HG02885 (cell line): ENCODE data around the gene SIGLEC9.

ENCODE experiments used
- ATAC-seq: cut with Tn5 transposase; IDR thresholded peaks from one replicate; pipeline ENCODE4 v1.9.1; 2021; ENCODE audit warnings: mild to moderate bottlenecking; ENCODE audit not compliant: unreplicated experiment, poor library complexity

Gene SIGLEC9

GRCh38 chr19:51096473-51097165, 28.1 kb upstream of the SIGLEC9 start:
- ATAC-seq = no peak

- no peak for ATAC-seq
Measured at GRCh38 chr19:51097166-51097738, 27.5 kb upstream of the SIGLEC9 start.

GRCh38 chr19:51097796-51098195, 26.9 kb upstream of the SIGLEC9 start:
- ATAC-seq = no peak

- no peak for ATAC-seq
Measured at GRCh38 chr19:51098365-51099046, 26.2 kb upstream of the SIGLEC9 start.

GRCh38 chr19:51099047-51099382, 25.7 kb upstream of the SIGLEC9 start:
- no peak for ATAC-seq

GRCh38 chr19:51100601-51101000, 24.1 kb upstream of the SIGLEC9 start:
- ATAC-seq = no peak

- ATAC-seq = no peak
Measured at GRCh38 chr19:51101171-51101865, 23.4 kb upstream of the SIGLEC9 start.

- no peak for ATAC-seq
Measured at GRCh38 chr19:51102991-51103390, 21.7 kb upstream of the SIGLEC9 start.

GRCh38 chr19:51103926-51104341, 20.8 kb upstream of the SIGLEC9 start:
- ATAC-seq = no peak

GRCh38 chr19:51107406-51108065, 17.2 kb upstream of the SIGLEC9 start:
- no peak for ATAC-seq

GRCh38 chr19:51108066-51108804, 16.5 kb upstream of the SIGLEC9 start, which contains the start of gene CTU1:
TSS of gene CTU1 (minus strand) at chr19:51108409. CDS start at chr19:51104569, 3,840 bp downstream.
- peak; percentile 96 for ATAC-seq

GRCh38 chr19:51108805-51109146, 15.9 kb upstream of the SIGLEC9 start:
- ATAC-seq = peak; percentile 8

- ATAC-seq = no peak
Measured at GRCh38 chr19:51110666-51110971, 14.1 kb upstream of the SIGLEC9 start.

- ATAC-seq = no peak
Measured at GRCh38 chr19:51111606-51112005, 13.1 kb upstream of the SIGLEC9 start.

GRCh38 chr19:51114087-51114729, 10.5 kb upstream of the SIGLEC9 start:
- no peak for ATAC-seq

- no peak for ATAC-seq
Measured at GRCh38 chr19:51116736-51117286, 7.9 kb upstream of the SIGLEC9 start.

- no peak for ATAC-seq
Measured at GRCh38 chr19:51119101-51119500, 5.6 kb upstream of the SIGLEC9 start.

GRCh38 chr19:51119611-51120010, 5.1 kb upstream of the SIGLEC9 start:
- no peak for ATAC-seq

GRCh38 chr19:51120160-51120559, 4.5 kb upstream of the SIGLEC9 start:
- ATAC-seq = no peak
